H7 (cell line): ENCODE data around the gene BMX. TPM values are rescaled to one million over a fixed set of nuclear protein-coding genes. Genes with fewer than 3 reads are reported as not detected.

ENCODE experiments used
- DNase-seq: peaks from one replicate; pipeline ENCODE4 v3.0.0; 2012
- H3K27me3 ChIP-seq: 2 replicates; pipeline ENCODE4 v1.6.0; 2011; ENCODE audit warnings: mild to moderate bottlenecking, low read length; ENCODE audit not compliant: control insufficient read depth, insufficient read depth
- H3K36me3 ChIP-seq: replicated peaks from 2 replicates; pipeline ENCODE4 v1.5.1; 2011; ENCODE audit warnings: low read length; ENCODE audit not compliant: control insufficient read depth, insufficient read depth
- H3K4me3 ChIP-seq: 2 replicates; pipeline ENCODE4 v1.5.1; 2011; ENCODE audit warnings: low read depth, mild to moderate bottlenecking, control low read depth, low read length, moderate library complexity; ENCODE audit not compliant: insufficient read depth
- total RNA-seq: library from RNA; depleted of rRNA; stranded (reverse); fragments of >200 nt; shearing (Covaris generic); gene quantifications from 2 replicates; pipeline ENCODE4 v1.2.3, GENCODE V29; 2014; rRNA removed

The BMX gene
- total RNA-seq, 1 experiment from 2014 or later: not detected

DNA sequence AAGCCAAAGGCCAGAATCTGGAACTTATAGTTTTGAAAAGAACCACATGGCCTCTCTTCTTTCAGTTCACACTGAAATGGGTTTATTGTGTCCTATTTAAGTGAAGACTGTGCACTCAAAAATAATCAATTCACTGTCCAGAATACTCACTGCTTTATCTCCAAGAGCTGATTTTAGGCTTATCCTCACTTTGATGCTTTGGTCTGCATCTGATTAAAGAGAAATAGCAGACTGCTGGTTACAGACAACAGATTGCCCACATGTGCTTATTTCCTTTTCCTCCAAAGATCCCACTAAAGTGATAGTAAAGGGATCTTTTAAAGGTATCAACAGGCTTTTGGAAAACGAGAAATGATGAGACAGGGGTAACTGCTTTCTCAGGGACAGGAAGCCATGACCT, 69.5 kb downstream of the BMX start:
- H3K4me3 ChIP-seq: no peak overlapping the region
- no peaks in the 10 kb centered on the region for H3K36me3 ChIP-seq
- H3K27me3 ChIP-seq: no peaks in the 10 kb centered on the region
- DNase-seq: no peak

DNA sequence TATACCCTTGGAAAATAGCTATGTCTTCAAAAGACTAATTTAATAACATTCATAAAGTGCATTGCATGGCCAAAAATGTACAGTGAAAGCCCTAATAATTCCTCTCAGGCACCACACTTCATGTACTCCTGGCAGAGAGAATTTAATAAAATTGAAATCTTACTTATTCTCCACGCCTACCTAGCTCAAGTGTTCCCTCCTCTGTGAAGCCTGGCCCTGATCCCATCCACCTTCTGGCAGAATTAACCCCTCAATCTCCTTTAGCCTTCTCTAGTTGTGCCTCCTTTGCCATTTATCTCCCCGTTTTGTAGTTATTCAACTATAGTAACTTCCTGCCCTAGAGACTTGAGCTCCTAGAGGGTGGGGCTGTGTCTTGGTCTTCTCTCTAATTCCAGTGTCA, 73.4 kb downstream of the BMX start:
- no peak for DNase-seq
- Histone ChIP-seq H3K27me3 (no peaks in the 10 kb centered on the region), H3K4me3 (no peak overlapping the region), H3K36me3 (no peaks in the 10 kb centered on the region)

DNA sequence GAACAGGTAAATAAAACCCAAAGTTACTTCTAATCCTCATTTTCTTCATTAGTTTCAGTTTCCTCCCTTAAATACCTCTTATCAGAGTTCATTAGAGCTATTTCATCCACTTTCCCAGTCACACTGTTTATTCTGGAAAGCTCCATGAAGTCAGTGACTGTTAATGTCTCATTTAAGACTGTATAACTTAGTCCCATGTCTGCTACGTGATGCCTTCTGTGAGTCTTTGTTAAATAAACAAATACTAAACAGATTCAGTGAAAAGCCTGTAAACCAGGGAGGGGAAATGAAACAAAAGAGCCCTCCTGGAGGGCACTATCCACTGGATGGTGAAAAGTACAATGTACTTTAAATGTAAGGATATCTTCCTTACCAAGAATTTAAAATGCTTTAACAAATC, 75.4 kb downstream of the BMX start:
- H3K36me3 ChIP-seq: no peaks in the 10 kb centered on the region
- H3K27me3 ChIP-seq: no peaks in the 10 kb centered on the region
- no peak for DNase-seq
- no peak overlapping the region for H3K4me3 ChIP-seq

DNA sequence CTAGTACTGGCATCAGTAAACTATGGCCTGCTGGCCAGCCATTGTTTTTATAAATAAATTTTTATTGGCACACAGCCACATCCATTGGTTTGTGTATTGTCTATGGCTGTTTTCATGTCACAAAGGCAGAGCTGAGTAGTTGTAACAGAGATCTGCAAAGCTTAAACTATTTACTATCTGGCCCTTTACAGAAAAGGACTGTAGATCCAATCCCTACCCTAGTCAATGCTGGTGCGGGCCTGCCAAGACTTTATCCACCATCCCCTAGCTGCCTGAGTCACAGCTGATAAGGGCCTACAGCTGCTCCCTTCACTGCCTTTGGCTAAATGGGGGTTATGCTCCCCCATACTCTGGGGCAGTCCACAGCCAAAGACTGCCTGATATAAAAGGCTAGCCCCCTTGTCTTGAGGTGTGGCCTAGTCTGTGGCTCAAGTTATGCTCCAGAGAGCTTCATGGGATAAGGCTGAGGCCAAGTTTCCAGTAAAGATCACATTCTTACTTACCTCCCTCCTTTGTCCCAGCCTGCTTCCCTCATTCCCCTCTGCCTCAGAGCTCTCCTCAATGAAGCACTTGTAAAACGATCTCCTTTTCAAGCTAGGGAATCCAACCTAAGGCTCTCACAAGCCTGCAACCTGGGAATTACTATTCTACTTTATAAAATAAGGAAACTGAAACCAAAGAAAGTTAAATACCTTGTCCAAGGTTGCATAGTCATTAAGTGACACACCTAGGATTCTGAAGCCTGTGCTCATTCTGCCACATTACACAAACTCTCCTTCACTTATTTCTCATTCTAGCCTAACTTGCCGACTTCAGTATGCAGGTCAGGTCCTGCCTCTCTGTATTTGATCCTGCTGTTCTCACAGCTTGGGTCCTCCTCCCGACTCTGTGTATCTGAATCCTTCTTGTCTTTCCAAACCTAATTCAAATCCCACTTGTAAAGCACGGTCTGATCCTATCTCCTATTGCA, 79.5 kb downstream of the BMX start:
- Histone ChIP-seq H3K36me3 (no peaks in the 10 kb centered on the region), H3K27me3 (no peaks in the 10 kb centered on the region), H3K4me3 (no peak overlapping the region)
- DNase-seq: no peak

DNA sequence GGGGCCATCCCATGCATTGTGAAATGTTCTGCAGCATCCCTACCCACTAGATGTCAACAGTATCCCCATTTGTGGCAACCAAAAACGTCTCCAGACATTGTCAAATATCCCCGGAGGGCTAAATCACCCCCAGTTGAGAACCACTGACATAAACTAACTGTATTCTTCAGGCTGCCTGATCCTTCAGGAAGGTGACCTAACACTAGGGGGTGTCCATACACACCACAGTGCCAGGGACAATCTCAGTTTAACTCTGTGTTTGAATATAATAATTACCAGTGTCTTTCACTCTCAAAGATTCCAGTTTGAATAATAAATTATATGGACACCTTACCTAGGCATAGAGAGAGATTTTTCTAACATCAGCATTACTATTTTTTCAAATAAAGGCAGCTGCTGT, 93.8 kb downstream of the BMX start:
- DNase-seq: no peak
- Histone ChIP-seq H3K36me3 (no peaks in the 10 kb centered on the region), H3K4me3 (no peak overlapping the region), H3K27me3 (no peaks in the 10 kb centered on the region)

DNA sequence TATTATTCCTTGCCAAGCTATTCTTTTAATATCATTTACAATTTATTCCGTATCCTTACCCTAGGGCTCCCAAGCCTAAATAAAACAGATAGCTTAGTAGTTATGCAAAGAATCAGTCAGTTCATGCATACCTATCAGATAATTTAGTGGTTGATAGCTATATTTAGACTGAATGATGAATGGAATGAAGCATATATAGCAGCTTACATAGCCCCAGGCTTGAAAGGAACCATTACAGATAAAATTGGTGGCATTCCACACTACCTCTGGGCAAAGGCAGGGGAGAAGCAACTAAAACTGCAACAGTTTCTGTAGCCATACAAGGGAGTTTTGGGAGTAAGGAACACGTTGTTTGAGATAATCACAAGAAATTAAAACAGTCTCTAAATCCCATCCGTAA, 97.4 kb downstream of the BMX start:
- Histone ChIP-seq H3K27me3 (no peaks in the 10 kb centered on the region), H3K4me3 (no peak overlapping the region), H3K36me3 (no peaks in the 10 kb centered on the region)
- no peak for DNase-seq

DNA sequence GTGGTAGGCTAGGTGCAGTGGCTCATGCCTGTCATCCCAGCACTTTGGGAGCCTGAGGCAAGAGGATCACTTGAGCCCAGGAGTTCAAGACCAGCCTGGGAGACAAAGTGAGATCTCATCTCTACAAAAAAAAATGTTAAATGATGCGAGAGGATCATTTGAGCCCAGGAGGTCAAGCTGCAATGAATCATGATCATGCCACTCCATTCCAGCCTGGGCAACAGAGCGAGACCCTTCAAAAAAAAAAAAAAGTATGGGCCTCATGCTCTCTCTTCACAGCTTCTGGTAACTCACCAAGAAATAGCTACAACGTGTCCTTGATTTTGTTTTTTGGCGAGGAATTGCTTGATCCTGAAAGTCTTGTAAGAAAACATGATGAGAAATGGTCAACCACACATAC, 98.9 kb downstream of the BMX start:
- H3K36me3 ChIP-seq: no peaks in the 10 kb centered on the region
- no peak overlapping the region for H3K4me3 ChIP-seq
- H3K27me3 ChIP-seq: no peaks in the 10 kb centered on the region
- DNase-seq: no peak

DNA sequence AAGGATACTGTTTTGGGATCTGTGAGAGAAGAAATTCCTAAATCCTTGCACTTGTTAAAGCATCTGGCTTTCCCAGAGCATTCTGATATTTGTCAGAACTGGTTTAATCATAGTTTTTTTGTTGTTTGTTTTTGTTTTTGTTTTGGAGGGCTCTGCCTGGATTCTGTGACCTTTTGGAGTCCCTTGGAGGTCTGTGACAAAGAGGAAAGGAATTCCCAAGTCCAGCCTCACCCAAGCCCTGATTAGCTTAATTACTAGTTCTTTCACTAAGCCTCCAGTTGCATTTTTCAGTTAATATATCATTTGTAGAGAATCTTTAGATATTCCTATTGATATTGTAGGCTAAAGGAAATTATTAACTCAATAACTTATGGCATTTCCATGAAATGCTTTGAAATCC, 99.4 kb downstream of the BMX start:
- Histone ChIP-seq H3K4me3 (no peak overlapping the region), H3K36me3 (no peaks in the 10 kb centered on the region), H3K27me3 (no peaks in the 10 kb centered on the region)
- no peak for DNase-seq

DNA sequence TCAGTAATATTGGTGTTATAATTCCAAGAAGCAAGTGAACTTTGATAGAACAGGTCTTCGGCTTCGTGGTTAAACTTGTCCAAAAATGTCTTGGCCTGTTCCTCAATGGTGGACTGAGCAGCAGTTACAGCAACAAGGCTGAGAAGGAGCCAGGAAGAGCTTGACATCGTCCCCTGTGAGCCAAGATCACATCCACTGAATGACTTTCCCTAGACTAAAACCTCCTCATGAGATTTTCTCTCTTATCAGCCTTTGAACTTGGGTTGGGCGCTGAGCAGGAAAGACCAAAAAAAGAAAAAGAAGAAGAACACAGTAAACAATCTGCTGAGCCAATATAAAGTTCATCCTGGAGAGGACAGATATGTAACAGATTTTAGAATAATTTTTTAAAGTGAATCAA, 100.1 kb downstream of the BMX start, which contains the start of gene ACE2:
Gene ACE2 (minus strand): TSS at position 216 of the 400 bp plus-strand sequence. CDS start 49 bp downstream, at position 167.
- no peak for DNase-seq
- H3K27me3 ChIP-seq: no peaks in the 10 kb centered on the region

DNA sequence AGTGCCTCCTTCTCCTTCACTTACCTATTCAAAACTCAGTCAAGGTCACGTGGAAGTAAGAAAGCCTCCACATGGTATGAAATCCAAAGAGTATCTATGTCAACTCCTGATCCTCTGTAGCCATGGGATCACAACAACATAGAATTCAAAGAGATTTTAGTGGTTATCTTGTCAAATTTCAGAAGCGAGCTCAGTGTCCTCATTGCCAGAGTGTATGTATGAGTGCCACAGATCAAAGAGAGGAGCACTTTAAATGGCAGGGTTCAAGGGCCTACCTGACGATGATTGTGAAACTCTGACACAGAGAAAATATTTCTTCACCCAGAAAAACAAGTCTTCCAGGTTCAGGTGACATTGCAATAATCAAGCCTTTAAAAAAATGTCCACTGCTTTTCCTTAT, 101.3 kb downstream of the BMX start:
- Histone ChIP-seq H3K27me3 (no peaks in the 10 kb centered on the region), H3K36me3 (no peaks in the 10 kb centered on the region), H3K4me3 (no peak overlapping the region)
- no peak for DNase-seq

More for the DNA sequence above, 100.1 kb downstream of the BMX start, which contains the start of gene ACE2:
- Histone ChIP-seq H3K36me3 (no peaks in the 10 kb centered on the region), H3K4me3 (no peak within 1 kb of the TSS)

DNA sequence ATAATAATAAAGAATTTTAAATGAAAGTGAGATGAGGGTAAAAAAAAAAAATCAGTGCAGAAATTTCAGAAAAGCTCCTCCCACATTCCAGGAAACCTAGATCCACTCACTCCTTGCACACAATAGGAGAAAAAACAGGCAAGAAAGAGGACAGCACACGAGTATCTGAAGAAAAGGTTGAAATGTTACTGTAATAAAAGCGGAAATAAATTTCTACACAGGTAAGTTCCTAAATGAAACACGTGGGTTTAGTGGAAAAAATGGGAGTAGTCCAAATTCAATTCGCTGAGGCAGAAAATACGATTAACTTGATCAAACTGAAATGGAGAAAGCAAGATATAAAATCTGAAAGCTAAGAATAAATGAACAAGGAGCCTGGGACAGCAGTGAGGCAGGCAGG, 102.2 kb downstream of the BMX start:
- Histone ChIP-seq H3K4me3 (no peak overlapping the region), H3K27me3 (no peaks in the 10 kb centered on the region)

DNA sequence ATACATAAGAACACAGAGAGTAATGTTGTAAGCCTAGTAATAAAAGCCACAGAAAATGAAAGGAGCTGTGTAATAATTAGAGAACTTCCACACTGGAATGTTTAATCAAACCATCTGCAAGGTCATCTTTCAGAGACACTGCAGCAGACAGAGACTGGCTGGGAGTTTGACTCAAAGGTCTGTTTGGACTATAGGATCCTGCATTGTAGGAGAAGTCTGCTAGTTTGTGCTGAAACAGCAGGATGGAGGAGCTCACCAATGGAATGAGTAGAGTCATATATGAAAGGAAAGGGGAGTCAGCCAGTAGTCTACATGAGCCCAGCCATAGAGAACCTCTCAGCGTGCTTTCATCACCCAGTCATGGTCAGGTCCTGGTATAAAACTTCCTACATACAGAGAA, 104.6 kb downstream of the BMX start:
- Histone ChIP-seq H3K4me3 (no peak overlapping the region), H3K36me3 (no peaks in the 10 kb centered on the region), H3K27me3 (no peaks in the 10 kb centered on the region)
- no peak for DNase-seq

More for the DNA sequence above, 102.2 kb downstream of the BMX start:
- no peaks in the 10 kb centered on the region for H3K36me3 ChIP-seq
- DNase-seq: no peak

Other genes with a start within 250 kb of the BMX start
- gene ASB9, start 230.7 kb upstream of the BMX start, total RNA-seq: 2.7 and 2.9 TPM in 2 replicates
- not detected in 2 replicates for gene ASB11, start 185.2 kb upstream of the BMX start, total RNA-seq
- 8.2 and 8.8 TPM in 2 replicates for gene PIGA, start 165.3 kb upstream of the BMX start, total RNA-seq
- gene VEGFD, start 116.4 kb upstream of the BMX start, total RNA-seq: 0.26 and 0.80 TPM in 2 replicates
- 55.5 and 56.9 TPM in 2 replicates for gene PIR, start 7.5 kb upstream of the BMX start, total RNA-seq
- 0.44 and 0.45 TPM in 2 replicates for gene ACE2, start 100.2 kb downstream of the BMX start, total RNA-seq
- gene CLTRN, start 164.0 kb downstream of the BMX start, total RNA-seq: 0.73 and 2.7 TPM in 2 replicates
- gene CA5B, start 237.5 kb downstream of the BMX start, total RNA-seq: 4.9 and 5.4 TPM in 2 replicates